AG08396 (cell line): ENCODE measurements around the gene KCNH1.
"Not testable (repeated sequence)": the region's sequence is repeated elsewhere in the genome, so short reads cannot be mapped to it uniquely, and the experiment has no call there.

Experiments used
- DNase-seq: peaks from one replicate; pipeline ENCODE4 v3.0.0; 2012; ENCODE audit warnings: low spot score, mixed read lengths

Gene KCNH1

GRCh38 chr1:211101481-211101880 lies 32.5 kb downstream of the KCNH1 start:
- DNase-seq: no peak

DNA sequence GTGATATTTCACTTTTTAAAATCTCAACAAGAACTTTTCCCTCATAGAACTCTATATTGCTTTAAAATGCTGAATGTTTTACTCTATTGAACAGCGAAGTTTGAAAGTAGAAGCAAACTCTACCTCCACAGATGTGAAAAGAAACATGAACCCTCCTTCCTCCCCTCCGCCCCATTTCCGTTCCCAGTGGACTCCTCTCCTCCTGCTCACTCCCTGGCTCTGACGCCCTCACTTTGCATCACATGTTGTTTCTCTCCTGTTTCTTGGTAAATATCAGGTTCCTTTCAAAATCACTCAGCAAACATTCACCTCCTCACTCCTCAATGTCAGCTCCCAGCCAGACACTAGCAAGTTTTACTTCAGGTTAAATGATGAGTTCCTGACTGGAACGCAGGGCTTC lies 34.6 kb downstream of the KCNH1 start:
- DNase-seq: no peak

DNA sequence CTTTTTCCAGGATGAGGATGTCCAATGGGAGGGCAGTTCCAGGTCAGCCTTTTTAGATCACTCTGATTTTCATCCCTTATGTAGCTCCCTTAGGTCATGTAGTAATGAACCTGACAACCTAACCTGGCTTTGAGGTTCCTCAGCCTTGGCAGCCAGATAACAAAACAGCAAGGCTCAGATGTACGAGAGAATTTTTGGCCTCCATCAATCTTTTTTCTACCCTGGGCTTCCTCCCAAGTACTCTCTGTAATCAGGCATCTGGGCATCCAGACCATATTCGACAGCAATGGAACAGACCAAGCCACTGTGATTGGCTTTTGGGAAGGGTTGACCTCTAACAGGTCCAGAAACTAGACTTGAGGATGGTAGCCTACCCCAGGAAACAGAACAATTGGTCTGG lies 38.6 kb downstream of the KCNH1 start:
- no peak for DNase-seq

DNA sequence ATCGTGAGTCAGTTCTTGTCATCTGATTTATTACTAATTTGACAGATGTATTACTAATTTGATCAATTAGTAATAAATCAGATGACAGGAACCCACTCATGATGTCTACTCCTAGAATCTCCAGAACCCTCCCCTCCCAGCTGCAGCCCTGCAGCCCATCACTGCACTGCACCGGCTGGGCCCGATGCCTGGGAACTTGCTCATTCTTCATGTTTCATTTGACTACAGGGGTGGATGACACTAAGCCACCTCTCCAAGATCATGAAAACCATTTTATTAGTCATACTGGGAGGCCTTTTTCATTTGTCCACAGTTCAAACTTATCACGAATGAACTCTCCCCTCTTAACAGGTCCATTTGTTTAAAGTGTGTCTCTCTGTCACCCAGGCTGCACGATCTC lies 41.0 kb downstream of the KCNH1 start:
- DNase-seq: no peak

DNA sequence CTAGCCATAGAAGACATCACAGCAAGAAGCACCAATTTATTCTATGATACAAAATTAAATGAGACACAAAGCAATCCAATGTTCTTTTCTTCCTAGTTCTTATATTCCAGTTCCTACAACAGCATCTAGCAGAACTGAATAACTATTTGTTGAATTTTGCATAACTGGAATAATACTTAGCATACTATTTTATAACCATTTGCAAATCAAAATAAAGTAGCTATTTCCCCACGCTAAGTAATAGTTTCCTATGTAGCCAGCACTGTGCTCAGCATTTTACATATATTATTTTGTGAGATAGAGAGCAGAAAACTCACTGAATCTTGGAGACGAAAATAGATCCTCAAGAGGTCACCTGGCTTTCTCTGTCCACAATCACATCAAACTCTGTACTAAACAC lies 42.1 kb downstream of the KCNH1 start:
- no peak for DNase-seq

- DNase-seq: no peak
These were observed 44.4 kb downstream of the KCNH1 start for GRCh38 chr1:211089536-211089935.

DNA sequence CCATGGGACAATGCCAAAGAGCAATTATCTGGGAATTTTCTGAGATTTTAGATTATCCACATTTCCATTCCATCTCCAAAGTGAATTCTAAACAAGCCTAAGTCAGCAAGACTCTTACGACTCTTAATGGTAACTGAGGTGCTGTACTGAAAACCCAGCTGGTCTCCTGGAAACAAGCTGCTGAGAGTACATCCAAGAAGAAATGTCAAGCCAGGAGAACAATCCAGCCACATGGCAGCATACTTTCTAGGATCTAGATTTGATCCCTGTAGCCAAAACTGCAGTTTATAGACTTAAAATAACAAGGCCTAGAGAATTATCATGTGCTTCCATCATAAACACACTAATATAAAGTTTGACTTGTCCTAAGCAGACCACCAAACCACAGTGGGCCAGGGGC lies 45.8 kb downstream of the KCNH1 start:
- DNase-seq: no peak

DNA sequence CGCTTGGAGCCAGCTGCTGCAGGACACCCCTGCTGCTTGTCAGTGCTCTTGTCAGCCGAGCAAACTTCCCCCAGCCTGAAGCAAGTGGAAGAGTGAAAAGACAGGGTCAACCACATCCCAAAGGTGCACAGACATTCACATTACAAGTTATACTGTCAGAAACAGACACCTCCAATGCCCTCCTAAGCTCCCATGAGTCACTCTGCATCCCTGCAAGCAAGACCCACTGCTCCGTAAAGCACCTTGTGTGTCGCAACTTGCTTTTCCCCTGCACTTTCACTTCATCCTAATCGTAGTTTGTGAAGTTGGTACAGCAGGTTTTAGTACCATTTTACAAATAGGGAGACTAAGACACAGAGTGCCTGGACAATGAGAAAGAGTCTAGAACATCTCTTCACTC lies 51.1 kb downstream of the KCNH1 start:
- DNase-seq: no peak

GRCh38 chr1:211081447-211081846 lies 52.5 kb downstream of the KCNH1 start:
- not testable (repeated sequence) for DNase-seq

- no peak for DNase-seq
These were observed 65.0 kb downstream of the KCNH1 start for GRCh38 chr1:211068976-211069375.

DNA sequence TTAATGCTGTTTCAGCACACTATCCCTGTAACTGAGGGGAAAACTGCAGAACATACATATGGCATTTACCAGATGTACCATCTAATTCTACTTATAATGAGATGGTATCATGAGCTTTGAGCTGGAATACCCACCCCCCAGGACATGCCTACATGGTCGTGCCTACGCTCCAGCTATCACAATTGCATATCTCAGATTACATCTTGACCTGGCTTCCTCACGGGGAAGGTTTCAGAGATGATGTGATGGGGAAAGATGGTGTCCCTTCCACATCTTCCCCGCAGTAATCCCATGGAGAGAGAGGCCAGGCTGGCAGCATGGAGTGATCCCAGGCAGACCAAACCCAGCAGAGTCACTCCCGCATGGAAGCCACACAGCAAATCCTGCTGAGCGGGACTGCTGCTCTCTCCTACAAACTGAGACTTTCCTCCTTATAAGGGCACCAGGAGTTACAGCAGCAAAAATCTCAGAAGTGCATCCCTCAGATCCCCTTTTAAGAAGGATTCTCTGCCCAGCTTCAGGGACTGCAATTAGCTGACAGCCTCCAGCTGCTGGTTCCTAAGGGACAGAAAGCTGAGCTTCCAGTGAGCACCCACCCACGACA lies 67.1 kb downstream of the KCNH1 start:
- no peak for DNase-seq

GRCh38 chr1:211041838-211042237 lies 92.1 kb downstream of the KCNH1 start:
- DNase-seq: not testable (repeated sequence)

- DNase-seq: peak; percentile 71
These were observed 96.9 kb downstream of the KCNH1 start for GRCh38 chr1:211037095-211037494.

GRCh38 chr1:211036381-211037060 lies 97.4 kb downstream of the KCNH1 start:
- no peak for DNase-seq

DNA sequence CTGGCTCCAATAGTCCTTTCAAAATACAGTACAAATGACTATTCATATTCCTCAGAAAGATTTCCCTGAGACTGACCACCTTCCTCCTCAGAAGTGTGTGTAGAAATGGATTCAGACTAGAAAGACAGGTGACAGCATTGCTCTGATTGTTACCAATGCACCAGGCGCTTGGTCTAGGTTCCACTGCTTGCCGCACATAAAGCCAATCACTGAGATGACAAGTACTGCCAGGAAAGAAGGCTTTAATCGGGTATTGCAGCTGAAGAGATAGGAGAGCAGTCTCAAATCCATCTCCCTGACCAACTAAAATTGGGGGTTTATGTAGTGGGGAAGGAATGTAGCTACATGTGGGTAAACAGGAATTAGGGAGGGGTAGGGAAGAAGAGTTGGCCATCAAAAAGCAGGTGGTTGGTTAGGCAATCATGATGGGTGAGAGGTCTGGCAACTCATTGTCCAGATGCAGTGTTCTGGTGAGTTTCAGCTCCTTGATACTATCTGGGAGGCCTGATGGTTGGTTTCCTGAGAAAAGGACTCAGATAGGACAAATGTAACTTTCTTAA lies 98.0 kb downstream of the KCNH1 start:
- no peak for DNase-seq

DNA sequence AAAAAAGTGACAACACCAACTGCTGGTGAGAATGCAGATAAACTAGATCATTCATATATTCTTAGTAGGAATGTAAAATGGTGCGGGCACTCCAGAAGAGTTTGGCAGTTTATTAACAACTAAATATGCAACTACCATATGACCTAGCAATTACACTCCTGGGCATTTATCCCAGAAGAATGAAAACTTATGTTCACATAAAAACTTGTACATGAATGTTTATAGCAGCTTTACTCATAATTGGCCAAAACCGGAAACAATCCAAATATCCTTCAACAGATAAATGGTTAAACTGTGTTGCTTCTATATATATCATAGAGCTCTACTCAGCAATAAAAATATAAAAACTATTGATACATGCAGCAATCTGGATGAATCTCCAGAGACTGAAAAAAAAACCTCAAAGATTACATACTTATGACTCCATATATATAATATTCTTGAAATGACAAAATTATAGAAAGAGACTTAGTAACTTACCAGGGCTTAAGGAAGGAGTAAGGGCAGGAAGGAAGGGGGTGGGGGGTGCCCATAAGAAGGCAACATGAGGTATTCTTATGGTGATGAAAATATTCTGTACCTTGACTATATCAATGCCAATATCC lies 99.9 kb downstream of the KCNH1 start:
- no peak for DNase-seq

DNA sequence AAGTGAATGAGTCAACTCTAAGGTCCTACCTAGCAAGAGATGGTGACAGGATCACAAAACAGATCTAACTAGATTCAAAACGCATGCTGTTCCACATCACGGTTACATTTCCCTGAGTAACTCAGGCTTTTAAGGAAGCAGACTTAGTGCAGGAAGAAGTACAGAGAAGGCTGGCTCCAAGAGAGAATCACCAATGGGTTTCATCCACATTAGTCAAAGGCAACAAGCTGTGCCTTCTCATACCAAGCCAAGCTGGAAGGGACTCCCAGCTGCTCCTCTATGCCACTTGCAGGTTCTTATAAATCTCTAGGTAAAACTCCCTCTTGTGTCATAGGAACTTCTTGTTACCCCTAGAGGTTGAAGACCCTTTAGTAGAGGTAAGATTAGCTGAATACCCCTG lies 109.0 kb downstream of the KCNH1 start:
- DNase-seq: no peak

GRCh38 chr1:211019266-211019665 lies 114.7 kb downstream of the KCNH1 start:
- no peak for DNase-seq

DNA sequence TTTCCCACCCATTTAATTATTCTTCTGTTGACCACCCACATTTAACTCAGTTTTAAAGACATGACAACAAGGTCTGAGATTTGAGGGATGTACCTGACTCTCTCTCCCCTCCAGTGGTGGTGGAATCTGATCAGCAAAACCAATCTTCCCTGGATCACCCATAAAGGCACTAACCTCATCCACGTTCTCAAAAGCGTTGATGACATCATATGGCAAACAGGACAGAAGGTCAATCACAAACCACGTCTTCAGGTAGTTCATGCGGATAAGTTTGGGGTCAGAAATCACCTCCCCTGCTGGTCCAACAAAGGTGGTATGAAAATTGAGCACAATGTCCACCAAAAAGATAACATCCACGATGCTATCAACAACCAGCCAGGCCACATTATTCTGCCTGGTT lies 115.3 kb downstream of the KCNH1 start:
- DNase-seq: no peak

GRCh38 chr1:211017075-211017718 lies 116.8 kb downstream of the KCNH1 start:
- no peak for DNase-seq

DNA sequence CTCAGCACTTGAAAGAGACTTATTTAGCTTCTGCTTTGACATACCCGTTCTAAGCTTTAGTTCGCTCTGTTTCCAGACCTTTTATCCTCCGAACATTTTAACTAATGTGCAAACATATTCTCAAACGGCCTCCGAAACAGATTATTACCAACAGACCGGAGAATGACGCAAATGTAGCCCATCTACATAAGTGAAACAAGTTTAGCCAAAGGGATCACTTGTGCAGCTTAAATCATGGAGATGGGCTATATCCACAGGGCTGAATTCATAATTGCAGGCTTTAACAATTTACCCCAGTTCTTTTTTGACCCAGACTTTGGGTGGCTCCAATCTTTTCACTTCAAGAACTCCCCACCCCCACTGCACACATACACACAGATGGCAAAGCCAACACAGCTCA lies 119.7 kb downstream of the KCNH1 start:
- DNase-seq: no peak

- DNase-seq: no peak
These were observed 120.4 kb downstream of the KCNH1 start for GRCh38 chr1:211013346-211014240.
